Neural cell (in vitro differentiated cells): ENCODE measurements around the gene HNRNPAB. TPM values are rescaled to one million over a fixed set of nuclear protein-coding genes. Genes with fewer than 3 reads are reported as not detected.

Experiments
- H2AFZ ChIP-seq: fragments of 200-600, 300-800 bp; sonication (generic), shearing (Covaris generic); 2 replicates; pipeline ENCODE4 v1.6.0; 2014; ENCODE audit warnings: low read depth, mild to moderate bottlenecking, antibody characterized with exemption, low read length, moderate library complexity
- H3F3A ChIP-seq: fragments of 200-600 bp; shearing (Covaris generic); 2 replicates; pipeline ENCODE4 v1.6.1; 2016; ENCODE audit warnings: mild to moderate bottlenecking, moderate library complexity, mixed read lengths, antibody characterized with exemption, low read length; ENCODE audit not compliant: insufficient read depth, poor library complexity, severe bottlenecking
- H3K27ac ChIP-seq: fragments of 200-600, 300-800 bp; sonication (generic), shearing (Covaris generic); 2 replicates; pipeline ENCODE4 v1.5.1; 2014; ENCODE audit warnings: mild to moderate bottlenecking, low read length, moderate library complexity
- H3K27me3 ChIP-seq: fragments of 300-800, 200-600 bp; sonication (generic), shearing (Covaris generic); 2 replicates; pipeline ENCODE4 v1.6.0; 2014; ENCODE audit warnings: mild to moderate bottlenecking, low read depth, low read length, moderate library complexity; ENCODE audit not compliant: insufficient read depth
- H3K36me3 ChIP-seq: fragments of 300-800, 200-600 bp; sonication (generic), shearing (Covaris generic); 2 replicates; pipeline ENCODE4 v1.5.1; 2014; ENCODE audit warnings: mild to moderate bottlenecking, antibody characterized with exemption, low read length, moderate library complexity; ENCODE audit not compliant: insufficient read depth
- H3K4me2 ChIP-seq: fragments of 300-800, 200-600 bp; sonication (generic), shearing (Covaris generic); 2 replicates; pipeline ENCODE4 v1.6.0; 2014; ENCODE audit warnings: mild to moderate bottlenecking, low read length
- H3K4me3 ChIP-seq: fragments of 300-800, 200-600 bp; sonication (generic), shearing (Covaris generic); 2 replicates; pipeline ENCODE4 v1.5.1; 2014; ENCODE audit warnings: mild to moderate bottlenecking, low read length, moderate library complexity
- H3K79me2 ChIP-seq: fragments of 200-600 bp; shearing (Covaris generic); replicated peaks from 2 replicates; pipeline ENCODE4 v1.6.0; 2014; ENCODE audit warnings: mild to moderate bottlenecking, low read length, moderate library complexity; ENCODE audit not compliant: insufficient read depth
- H3K9ac ChIP-seq: fragments of 300-800, 200-600 bp; sonication (generic), shearing (Covaris generic); 2 replicates; pipeline ENCODE4 v1.6.1; 2016; ENCODE audit warnings: mild to moderate bottlenecking, low read length, mixed read lengths
- H3K9me2 ChIP-seq: fragments of 200-600 bp; shearing (Covaris generic); 2 replicates; pipeline ENCODE4 v1.6.1; 2016; ENCODE audit warnings: mild to moderate bottlenecking, low read length, mixed read lengths; ENCODE audit not compliant: insufficient read depth
- H3K9me3 ChIP-seq: fragments of 200-600, 300-800 bp; sonication (generic), shearing (Covaris generic); 2 replicates; pipeline ENCODE4 v1.6.1; 2016; ENCODE audit warnings: mild to moderate bottlenecking, mixed run types, low read length, moderate library complexity, mixed read lengths
- H4K20me1 ChIP-seq: fragments of 200-600 bp; shearing (Covaris generic); 2 replicates; pipeline ENCODE4 v1.6.1; 2016; ENCODE audit warnings: mild to moderate bottlenecking, mixed run types; ENCODE audit not compliant: insufficient read depth
- CTCF ChIP-seq: fragments of 450-650 bp; IDR thresholded peaks from 2 replicates; pipeline ENCODE4 v1.5.1; 2014; ENCODE audit warnings: antibody characterized with exemption, mild to moderate bottlenecking, moderate library complexity; ENCODE audit not compliant: poor library complexity, severe bottlenecking
- EP300 ChIP-seq: fragments of 450-650 bp; conservative IDR thresholded peaks from 2 replicates; pipeline ENCODE4 v1.6.1; 2014; ENCODE audit warnings: antibody characterized with exemption, mild to moderate bottlenecking, moderate library complexity; ENCODE audit not compliant: poor library complexity, severe bottlenecking
- EZH2 ChIP-seq: fragments of 200-600, 300-800 bp; shearing (Covaris generic), sonication (generic); IDR thresholded peaks from 2 replicates; pipeline ENCODE4 v1.6.1; 2014; ENCODE audit warnings: antibody characterized with exemption, low read length, borderline replicate concordance, mild to moderate bottlenecking; ENCODE audit not compliant: insufficient read depth, poor library complexity, severe bottlenecking
- MXI1 ChIP-seq: fragments of 450-650 bp; conservative IDR thresholded peaks from 2 replicates; pipeline ENCODE4 v1.6.1; 2014; ENCODE audit warnings: antibody characterized with exemption, mild to moderate bottlenecking; ENCODE audit not compliant: poor library complexity, severe bottlenecking
- POLR2AphosphoS5 ChIP-seq: IDR thresholded peaks from 2 replicates; pipeline ENCODE4 v1.6.1; 2012
- RAD21 ChIP-seq: fragments of 450-650 bp; conservative IDR thresholded peaks from 2 replicates; pipeline ENCODE4 v1.6.1; 2014; ENCODE audit warnings: antibody characterized with exemption, mild to moderate bottlenecking, moderate library complexity
- REST ChIP-seq: IDR thresholded peaks from 2 replicates; pipeline ENCODE4 v1.6.1; 2012; ENCODE audit warnings: borderline replicate concordance
- SMC3 ChIP-seq: fragments of 450-650 bp; conservative IDR thresholded peaks from 2 replicates; pipeline ENCODE4 v1.6.1; 2014; ENCODE audit warnings: antibody characterized with exemption, mild to moderate bottlenecking, moderate library complexity; ENCODE audit not compliant: poor library complexity
- TAF1 ChIP-seq: IDR thresholded peaks from 2 replicates; pipeline ENCODE4 v1.6.1; 2012; ENCODE audit warnings: low read depth
- polyA plus RNA-seq: library from polyadenylated mRNA; depleted of rRNA; stranded (reverse); fragments of >200 nt; gene quantifications from 2 replicates; pipeline ENCODE4 v1.2.3, GENCODE V29; 2014

HNRNPAB gene
- polyA plus RNA-seq, 1 donor from 2014 or later: 129 TPM

- TF ChIP-seq TAF1: no peak
- no peak for TF ChIP-seq EZH2
Measured at GRCh38 chr5:178240766-178241165, 36.4 kb downstream of the HNRNPAB start (continued).

- Histone ChIP-seq H2AFZ (no peak overlapping the region), H3K4me2 (no peak overlapping the region), H3K36me3 (no peaks in the 10 kb centered on the region), H3K9me2 (no peaks in the 10 kb centered on the region), H3K9me3 (no peaks in the 10 kb centered on the region), H3K27me3 (no peaks in the 10 kb centered on the region), H4K20me1 (no peaks in the 10 kb centered on the region), H3K27ac (no peak overlapping the region), H3K79me2 (no peaks in the 10 kb centered on the region), H3F3A (no peaks in the 10 kb centered on the region), H3K4me3 (no peak overlapping the region), H3K9ac (no peak overlapping the region)
- TF ChIP-seq POLR2AphosphoS5 (no peak), RAD21 (no peak), EZH2 (no peak), EP300 (no peak), TAF1 (no peak), REST (no peak), MXI1 (no peak), SMC3 (no peak), CTCF (no peak)
Measured at GRCh38 chr5:178241231-178241663, 36.9 kb downstream of the HNRNPAB start.

GRCh38 chr5:178241688-178242231, 37.4 kb downstream of the HNRNPAB start:
- H3K9ac ChIP-seq: no peak overlapping the region
- no peaks in the 10 kb centered on the region for H3F3A ChIP-seq
- no peak overlapping the region for H3K4me3 ChIP-seq
- no peaks in the 10 kb centered on the region for H4K20me1 ChIP-seq
- H3K27ac ChIP-seq: no peak overlapping the region
- H3K9me3 ChIP-seq: no peaks in the 10 kb centered on the region
- no peak overlapping the region for H2AFZ ChIP-seq
- no peak overlapping the region for H3K4me2 ChIP-seq
- H3K27me3 ChIP-seq: no peaks in the 10 kb centered on the region
- TF ChIP-seq MXI1 (no peak), POLR2AphosphoS5 (no peak), SMC3 (no peak), EZH2 (no peak), REST (no peak), EP300 (no peak), CTCF (no peak), RAD21 (no peak), TAF1 (no peak)
- H3K9me2 ChIP-seq: no peaks in the 10 kb centered on the region
- no peaks in the 10 kb centered on the region for H3K79me2 ChIP-seq
- H3K36me3 ChIP-seq: no peaks in the 10 kb centered on the region
